Activated CD4-positive, alpha-beta T cell treated with anti-CD3 and anti-CD28 coated beads, Interleukin-2, amount 50 U/mL, for 4 hours (primary cell): ENCODE results near the gene TPGS1.

ENCODE experiments used
- DNase-seq, 2 experiments: peaks; one replicate each; pipeline ENCODE4 v3.0.0-alpha.2; 2020

Gene TPGS1

DNA sequence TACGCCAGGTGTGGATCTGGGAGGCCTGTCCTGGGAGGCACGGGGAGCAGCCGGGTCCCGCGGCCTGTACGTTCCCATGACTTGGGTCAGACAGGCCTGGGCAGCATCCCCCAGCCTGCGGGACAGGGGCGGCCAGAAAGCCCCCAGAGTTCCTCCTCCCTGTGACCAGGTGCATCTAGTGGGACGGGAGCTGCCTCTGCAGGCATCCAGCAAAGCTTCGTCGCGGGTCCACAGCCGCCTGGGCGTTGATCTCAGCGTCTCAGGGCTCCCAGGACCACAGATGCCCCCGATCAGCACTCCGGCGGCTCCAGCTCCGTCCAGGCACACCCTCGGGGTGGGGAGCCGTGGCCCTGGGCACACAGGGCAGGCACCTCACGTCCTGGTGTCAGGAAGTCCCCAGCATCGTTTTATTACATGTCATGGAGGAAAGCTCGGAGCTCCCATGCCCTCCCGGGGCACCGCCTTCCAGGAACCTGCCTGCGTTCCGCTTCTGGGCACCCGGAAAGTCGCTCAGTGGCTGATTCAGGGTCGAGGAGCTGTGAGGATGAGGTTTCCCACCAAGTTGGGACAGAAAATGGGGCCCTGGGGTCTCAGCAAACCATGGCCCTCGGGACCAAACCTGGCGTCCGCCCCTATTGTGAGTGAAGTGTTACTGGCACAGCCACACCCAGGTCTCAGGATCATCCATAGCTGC, 35.0 kb downstream of the TPGS1 start:
- no peak for DNase-seq

DNA sequence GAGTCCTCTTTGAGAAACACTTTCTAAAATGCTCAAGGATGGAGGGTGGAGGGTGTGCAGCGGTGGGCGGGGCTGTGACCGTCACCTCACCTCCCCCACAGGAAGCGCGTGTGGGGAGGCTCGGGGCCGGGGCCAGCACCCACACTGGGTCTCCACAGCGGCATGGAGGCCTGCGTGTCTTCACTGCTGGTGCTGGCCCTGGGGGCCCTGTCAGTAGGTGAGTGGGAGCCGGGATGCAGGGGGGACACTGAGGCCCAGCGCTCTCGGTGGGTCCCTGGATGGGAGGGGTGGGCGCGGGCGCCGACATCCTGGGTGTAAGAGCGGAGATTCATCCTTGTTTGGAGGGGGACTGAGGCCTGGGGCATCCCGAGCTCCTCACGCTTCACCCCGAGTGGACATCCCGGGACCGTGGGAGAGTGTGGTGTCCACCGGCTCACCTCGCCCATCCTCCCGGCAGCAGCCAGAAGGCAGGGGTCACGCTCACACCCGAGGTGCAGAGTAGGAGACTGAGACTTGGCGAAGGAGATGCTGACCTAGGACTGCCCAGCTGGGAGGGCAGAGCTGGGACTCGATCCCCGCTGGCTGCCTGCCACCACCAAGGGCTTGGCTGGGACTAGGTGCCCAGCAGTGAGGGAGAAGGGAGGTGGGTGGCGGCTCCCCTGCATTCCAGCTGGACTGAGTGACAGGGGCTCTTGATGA, 36.8 kb downstream of the TPGS1 start, which contains the start of gene GZMM:
TSS of gene GZMM (plus strand) at position 144 of the 699 bp plus-strand sequence. CDS start at position 163, 19 bp downstream.
- DNase-seq: peak; percentile 64 to 69

DNA sequence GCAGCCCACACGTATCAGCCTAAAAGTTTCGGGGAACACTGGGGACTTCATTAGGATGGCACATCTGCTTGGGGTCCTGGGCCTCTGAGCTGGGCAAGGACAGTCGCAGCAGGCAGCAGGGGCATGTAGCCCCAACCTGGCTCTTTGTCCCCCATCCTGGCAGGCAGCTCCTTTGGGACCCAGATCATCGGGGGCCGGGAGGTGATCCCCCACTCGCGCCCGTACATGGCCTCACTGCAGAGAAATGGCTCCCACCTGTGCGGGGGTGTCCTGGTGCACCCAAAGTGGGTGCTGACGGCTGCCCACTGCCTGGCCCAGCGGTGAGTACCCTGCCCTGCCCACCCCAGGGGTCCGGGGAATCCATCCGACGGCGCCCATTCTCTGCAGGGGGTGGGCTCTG, 39.8 kb downstream of the TPGS1 start:
- DNase-seq: no peak

DNA sequence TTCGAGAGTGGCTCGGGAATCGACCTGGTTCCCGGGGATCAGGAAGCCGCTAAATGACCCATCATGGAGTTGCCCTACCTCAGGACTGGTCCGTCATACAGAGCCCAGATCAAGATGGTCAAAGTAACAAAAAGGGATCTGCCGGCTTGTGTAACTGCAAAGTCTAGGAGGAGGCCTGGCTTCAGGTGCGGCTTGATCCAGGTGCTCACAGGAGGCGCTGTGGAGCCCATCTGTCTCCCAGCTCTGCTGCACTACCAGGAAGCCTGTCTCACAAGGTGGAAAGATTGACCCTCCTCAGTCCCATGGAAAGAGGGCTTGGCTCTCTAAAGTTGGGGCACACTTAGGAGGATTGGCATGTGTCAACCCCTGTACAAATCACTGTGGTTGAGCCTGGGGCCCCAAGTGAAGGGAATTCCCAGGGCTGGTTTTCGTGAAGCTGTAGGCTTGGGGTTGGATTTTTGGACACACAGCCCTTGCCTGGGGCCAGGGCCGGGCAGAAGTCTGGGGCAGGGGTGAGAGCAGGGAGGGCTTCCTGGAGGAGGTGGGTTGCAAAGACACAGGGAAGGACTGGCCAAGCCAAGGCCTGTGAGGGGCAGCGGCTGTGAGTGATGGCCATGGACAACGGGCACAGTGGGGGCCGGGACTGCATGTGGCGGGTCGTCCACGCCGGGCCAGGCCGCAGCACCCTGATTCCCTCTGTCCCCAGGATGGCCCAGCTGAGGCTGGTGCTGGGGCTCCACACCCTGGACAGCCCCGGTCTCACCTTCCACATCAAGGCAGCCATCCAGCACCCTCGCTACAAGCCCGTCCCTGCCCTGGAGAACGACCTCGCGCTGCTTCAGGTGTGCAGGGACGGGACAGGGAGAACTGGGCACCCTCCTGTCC, 40.8 kb downstream of the TPGS1 start:
- no peak for DNase-seq

DNA sequence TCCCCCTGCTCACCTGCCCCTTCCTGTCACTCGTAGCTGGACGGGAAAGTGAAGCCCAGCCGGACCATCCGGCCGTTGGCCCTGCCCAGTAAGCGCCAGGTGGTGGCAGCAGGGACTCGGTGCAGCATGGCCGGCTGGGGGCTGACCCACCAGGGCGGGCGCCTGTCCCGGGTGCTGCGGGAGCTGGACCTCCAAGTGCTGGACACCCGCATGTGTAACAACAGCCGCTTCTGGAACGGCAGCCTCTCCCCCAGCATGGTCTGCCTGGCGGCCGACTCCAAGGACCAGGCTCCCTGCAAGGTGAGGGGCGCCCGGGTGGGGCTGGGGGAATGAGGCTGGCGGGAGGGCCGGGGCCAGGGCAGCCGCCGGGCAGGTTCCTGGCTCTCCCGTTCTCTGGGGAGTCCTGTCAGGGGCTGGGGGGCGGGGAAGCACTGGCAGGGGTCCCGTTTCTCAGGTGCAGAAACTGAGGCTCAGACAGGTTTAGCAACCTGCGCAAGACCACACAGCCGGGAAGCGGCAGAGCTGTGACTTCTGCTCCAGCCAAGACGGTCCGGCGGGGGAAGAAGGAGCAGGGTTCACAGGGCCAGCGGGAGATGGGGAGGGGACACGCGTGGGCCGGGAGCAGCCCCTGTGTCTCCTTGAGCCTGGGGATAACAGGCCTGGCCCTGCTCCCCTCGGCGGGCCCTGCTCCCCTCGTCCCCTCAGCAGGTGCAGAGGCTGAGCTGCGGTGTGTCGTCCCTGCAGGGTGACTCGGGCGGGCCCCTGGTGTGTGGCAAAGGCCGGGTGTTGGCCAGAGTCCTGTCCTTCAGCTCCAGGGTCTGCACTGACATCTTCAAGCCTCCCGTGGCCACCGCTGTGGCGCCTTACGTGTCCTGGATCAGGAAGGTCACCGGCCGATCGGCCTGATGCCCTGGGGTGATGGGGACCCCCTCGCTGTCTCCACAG, 41.9 kb downstream of the TPGS1 start:
- no peak for DNase-seq

DNA sequence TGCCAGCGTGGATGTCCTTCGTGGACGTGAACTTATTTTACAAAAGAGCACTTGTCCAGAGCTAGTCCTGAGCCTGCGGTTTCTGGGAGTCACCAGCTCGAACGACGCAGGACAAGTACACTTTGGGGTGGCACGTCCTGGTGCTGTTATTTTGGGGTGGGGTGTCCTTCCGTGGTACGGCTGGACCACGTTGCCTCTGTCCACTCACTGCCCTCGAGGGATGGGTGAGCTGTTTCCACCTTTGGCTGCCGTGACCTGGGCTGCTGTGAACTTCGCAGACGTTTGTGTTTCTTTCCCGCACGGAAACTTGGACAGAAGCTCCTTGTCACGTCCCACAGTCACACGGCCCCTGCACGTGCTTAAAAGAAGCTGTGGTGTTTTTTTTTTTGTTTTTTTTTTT, 47.5 kb downstream of the TPGS1 start:
- no peak for DNase-seq

DNA sequence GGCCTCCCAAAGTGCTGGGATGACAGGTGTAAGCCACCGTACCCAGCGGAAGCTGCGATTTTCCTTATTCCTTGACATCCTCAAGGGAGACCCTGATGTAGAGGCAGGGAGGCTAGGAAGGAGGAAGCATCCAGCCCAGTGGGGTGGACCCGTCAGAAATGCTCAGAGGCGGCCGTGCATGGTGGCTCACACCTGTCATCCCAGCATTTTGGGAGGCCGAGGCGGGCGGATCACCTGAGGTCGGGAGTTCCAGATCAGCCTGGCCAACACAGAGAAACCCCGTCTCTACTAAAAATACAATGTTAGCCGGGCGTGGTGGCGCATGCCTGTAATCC, 48.1 kb downstream of the TPGS1 start:
- no peak for DNase-seq

DNA sequence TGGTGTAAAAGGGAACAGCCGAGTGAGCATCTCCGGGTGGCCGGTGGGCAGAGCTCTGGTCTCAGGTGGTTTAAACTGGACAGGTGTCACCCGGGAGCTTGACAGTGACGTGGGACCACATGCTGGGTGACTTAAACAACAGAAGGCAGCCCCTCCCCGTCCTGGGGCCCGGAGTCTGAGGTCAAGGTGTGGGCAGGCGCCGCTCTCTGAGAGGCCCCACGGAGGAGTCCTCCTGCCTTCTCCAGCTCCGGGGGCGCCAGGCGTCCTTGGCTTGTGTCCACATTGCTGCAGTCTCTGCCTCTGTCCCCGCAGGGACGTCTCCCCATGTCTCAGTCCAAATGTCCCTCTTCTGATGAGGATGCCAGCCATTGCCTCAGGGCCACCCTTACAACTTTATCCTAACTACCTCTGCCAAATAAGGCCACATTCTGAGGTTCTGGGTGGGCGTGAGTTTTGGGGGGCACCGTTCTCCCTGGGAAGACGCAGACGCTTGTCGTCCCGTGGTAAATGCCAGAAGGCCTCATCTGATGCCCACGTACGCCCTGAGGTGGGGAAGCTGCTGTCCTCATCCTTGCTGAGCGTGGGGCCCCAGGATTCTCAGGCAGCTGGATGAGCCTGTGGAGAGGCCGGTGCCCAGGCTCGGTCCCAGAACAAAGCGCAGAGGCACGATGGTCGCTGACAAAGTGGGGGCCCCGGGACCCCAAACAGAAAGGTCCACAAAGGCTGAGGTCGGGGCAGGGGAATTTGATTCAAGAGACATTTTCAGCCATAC, 49.5 kb downstream of the TPGS1 start:
- no peak for DNase-seq

DNA sequence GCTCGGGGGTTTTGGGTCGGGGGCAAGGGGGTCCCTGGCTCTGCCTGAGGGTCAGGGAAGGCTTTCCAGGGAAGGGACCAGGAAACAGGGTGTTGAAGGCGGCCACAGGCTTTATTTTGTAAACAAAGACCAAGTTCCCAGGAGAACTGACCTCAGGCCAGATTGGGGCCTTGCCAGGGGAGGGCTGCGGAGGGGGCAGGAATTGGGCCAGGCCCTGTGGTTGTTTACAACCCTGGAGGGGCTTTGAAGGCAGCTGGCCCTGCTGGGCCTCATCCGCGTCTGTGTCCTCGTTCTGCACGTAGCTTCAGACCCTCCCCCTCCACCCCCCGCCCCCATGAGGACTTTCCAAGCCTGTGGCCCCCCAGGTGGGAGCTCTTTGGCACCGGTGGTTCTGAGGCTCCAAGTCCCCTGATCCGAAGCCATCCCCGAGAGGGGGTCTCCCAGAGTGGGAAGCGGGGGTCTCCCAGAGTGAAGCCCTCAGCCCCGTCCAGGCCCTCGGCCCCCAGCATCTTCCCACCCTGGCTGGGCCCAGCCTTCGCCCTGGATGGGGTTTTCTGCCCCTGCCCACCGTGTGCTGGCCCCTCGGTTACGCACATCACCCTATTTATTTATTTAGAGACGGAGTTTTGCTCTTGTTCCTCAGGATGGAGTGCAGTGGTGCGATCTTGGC, 51.6 kb downstream of the TPGS1 start:
- DNase-seq: no peak

DNA sequence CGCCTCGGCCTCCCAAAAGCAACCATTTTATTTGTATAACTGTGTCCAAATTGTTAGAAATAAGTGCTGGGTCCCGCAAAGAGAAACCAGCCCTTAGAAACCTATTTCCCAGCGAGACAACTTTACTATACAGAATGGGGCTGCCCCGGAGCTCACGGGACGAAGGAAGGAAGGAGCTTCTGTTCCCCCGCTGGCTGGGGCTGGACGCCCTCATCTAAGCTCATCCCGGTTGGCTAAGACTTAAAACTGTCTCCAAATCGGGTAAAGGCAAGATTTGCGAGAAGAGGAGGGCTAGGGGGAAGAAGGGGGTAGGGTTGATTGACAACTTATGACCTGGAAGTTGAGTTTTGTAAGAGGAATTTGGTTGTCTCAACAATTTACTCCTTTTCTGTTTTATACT, 52.8 kb downstream of the TPGS1 start:
- DNase-seq: no peak

DNA sequence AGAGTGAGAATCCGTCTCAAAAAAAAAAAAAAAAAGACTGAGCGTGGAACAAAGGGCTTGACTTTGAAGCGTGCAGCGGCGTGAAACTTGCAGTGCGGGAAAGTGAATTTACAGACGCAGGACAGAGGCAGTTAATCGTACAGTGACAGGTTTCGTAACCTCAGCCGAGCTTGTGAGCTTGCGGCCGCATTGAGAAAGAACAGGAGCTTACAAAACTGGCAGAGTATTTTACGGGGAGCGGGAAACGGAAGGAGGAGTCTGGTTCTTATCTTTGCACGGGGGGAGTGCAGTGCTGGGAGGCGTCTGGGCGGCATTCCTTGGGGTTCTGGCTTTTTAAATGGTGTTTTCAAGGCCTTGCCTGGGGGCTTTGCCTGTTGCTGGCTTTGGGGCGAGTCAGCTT, 59.1 kb downstream of the TPGS1 start:
- no peak for DNase-seq

DNA sequence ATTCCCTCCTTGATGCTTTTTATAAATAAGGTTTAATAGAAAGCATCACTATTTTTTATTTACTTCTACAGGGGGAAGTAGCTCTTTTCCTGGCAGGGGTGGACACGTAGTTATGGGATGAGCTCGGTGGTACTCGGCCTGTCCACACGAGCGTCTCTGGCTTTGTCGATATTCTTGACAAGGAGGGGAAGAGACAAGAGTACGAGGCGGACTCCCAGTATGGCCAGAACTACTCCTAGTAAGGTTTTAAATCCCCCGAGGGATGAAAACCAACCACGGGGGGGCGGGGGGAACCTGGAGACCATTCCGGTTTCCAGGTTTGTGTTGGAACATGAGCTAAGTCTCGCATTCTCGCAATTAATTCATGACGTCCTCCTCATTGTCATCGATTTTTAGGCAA, 59.5 kb downstream of the TPGS1 start:
- no peak for DNase-seq

DNA sequence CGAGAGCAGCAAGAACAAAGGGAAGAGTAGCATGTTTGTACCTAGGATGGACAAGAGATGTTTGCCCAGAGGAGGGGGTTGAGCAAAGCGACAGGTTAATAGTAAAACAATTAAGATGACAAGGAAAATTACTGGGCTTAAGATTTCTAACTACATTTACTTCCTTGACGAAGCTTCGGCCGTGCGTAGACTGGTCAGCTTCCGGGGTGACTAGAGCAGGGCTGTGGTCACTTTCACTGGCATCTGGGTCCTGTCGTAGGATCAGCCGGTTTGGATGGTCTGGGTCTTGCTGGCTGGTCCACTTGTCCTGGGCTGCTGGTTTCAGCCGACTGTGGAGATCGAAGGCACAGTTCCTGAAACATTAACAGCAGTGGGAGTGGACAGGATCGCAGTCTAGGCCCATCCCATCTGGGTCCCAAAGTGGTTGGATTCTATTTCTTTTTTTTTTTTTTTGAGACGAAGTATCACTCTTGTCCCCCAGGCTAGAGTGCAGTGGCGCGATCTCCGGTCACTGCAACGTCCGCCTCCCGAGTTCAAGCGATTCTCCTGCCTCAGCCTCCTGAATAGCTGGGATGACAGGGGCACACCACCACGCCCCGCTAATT, 60.1 kb downstream of the TPGS1 start:
- no peak for DNase-seq
